ENCODE measurements around the gene ULK4.

ULK4 gene

GRCh38 chr3:41317298-41317697, 644.6 kb downstream of the ULK4 start:
- Histone ChIP-seq H3K27me3 (ENCODE audit: control insufficient read depth in 5 of 5, insufficient read depth in 4 of 5, low read length in 5 of 5) (no peaks in the 10 kb centered on the region), H3K9ac (ENCODE audit: low read length in 5 of 5) (no peak overlapping the region), H3K4me1 (ENCODE audit: control insufficient read depth in 5 of 5, insufficient read depth in 5 of 5, low read length in 5 of 5) (no peaks in the 10 kb centered on the region)

GRCh38 chr3:41315126-41315525, 646.8 kb downstream of the ULK4 start:
- no peaks in the 10 kb centered on the region for H3K36me3 ChIP-seq (ENCODE audit: control insufficient read depth in 5 of 5, insufficient read depth in 5 of 5, low read length in 5 of 5)
- no peak overlapping the region for H3K4me3 ChIP-seq (ENCODE audit: low read depth in 1 of 5, low read length in 5 of 5)
- H3K27ac ChIP-seq (ENCODE audit: low read depth, low read length), result no peak overlapping the region
- no peak overlapping the region for H3K9ac ChIP-seq (ENCODE audit: low read length in 5 of 5)
- H3K4me1 ChIP-seq (ENCODE audit: control insufficient read depth in 5 of 5, insufficient read depth in 5 of 5, low read length in 5 of 5), result no peaks in the 10 kb centered on the region
- H3K27me3 ChIP-seq (ENCODE audit: control insufficient read depth in 5 of 5, insufficient read depth in 4 of 5, low read length in 5 of 5), result no peaks in the 10 kb centered on the region
- H3K9me3 ChIP-seq (ENCODE audit: control insufficient read depth in 5 of 5, low read length in 5 of 5), result no peaks in the 10 kb centered on the region

More at GRCh38 chr3:41317298-41317697, 644.6 kb downstream of the ULK4 start:
- Histone ChIP-seq H3K36me3 (ENCODE audit: control insufficient read depth in 5 of 5, insufficient read depth in 5 of 5, low read length in 5 of 5) (no peaks in the 10 kb centered on the region), H3K27ac (ENCODE audit: low read depth, low read length) (no peak overlapping the region), H3K9me3 (ENCODE audit: control insufficient read depth in 5 of 5, low read length in 5 of 5) (no peaks in the 10 kb centered on the region), H3K4me3 (ENCODE audit: low read depth in 1 of 5, low read length in 5 of 5) (no peak overlapping the region)

- Histone ChIP-seq H3K4me3 (ENCODE audit: low read depth in 1 of 5, low read length in 5 of 5) (no peak overlapping the region), H3K27ac (ENCODE audit: low read depth, low read length) (no peak overlapping the region), H3K9ac (ENCODE audit: low read length in 5 of 5) (no peak overlapping the region), H3K9me3 (ENCODE audit: control insufficient read depth in 5 of 5, low read length in 5 of 5) (no peaks in the 10 kb centered on the region), H3K36me3 (ENCODE audit: control insufficient read depth in 5 of 5, insufficient read depth in 5 of 5, low read length in 5 of 5) (no peaks in the 10 kb centered on the region), H3K4me1 (ENCODE audit: control insufficient read depth in 5 of 5, insufficient read depth in 5 of 5, low read length in 5 of 5) (peaks cover 0 to 12% (median 11%) of the 10 kb centered on the region in 5 donors), H3K27me3 (ENCODE audit: control insufficient read depth in 5 of 5, insufficient read depth in 4 of 5, low read length in 5 of 5) (no peaks in the 10 kb centered on the region)
These were observed 653.8 kb downstream of the ULK4 start for GRCh38 chr3:41308119-41308518.

- Histone ChIP-seq H3K36me3 (ENCODE audit: control insufficient read depth in 5 of 5, insufficient read depth in 5 of 5, low read length in 5 of 5) (no peaks in the 10 kb centered on the region), H3K9me3 (ENCODE audit: control insufficient read depth in 5 of 5, low read length in 5 of 5) (no peaks in the 10 kb centered on the region), H3K27ac (ENCODE audit: low read depth, low read length) (no peak overlapping the region), H3K9ac (ENCODE audit: low read length in 5 of 5) (no peak overlapping the region), H3K27me3 (ENCODE audit: control insufficient read depth in 5 of 5, insufficient read depth in 4 of 5, low read length in 5 of 5) (no peaks in the 10 kb centered on the region), H3K4me3 (ENCODE audit: low read depth in 1 of 5, low read length in 5 of 5) (no peak overlapping the region), H3K4me1 (ENCODE audit: control insufficient read depth in 5 of 5, insufficient read depth in 5 of 5, low read length in 5 of 5) (peaks cover 0 to 12% (median 11%) of the 10 kb centered on the region in 5 donors)
These were observed 654.8 kb downstream of the ULK4 start for GRCh38 chr3:41307065-41307464.

GRCh38 chr3:41304593-41304992, 657.3 kb downstream of the ULK4 start:
- no peak overlapping the region for H3K27ac ChIP-seq (ENCODE audit: low read depth, low read length)

GRCh38 chr3:41302295-41302694, 659.6 kb downstream of the ULK4 start:
- no peaks in the 10 kb centered on the region for H3K27me3 ChIP-seq (ENCODE audit: control insufficient read depth in 5 of 5, insufficient read depth in 4 of 5, low read length in 5 of 5)
- H3K36me3 ChIP-seq (ENCODE audit: control insufficient read depth in 5 of 5, insufficient read depth in 5 of 5, low read length in 5 of 5), result no peaks in the 10 kb centered on the region
- no peaks in the 10 kb centered on the region for H3K9me3 ChIP-seq (ENCODE audit: control insufficient read depth in 5 of 5, low read length in 5 of 5)
- no peak overlapping the region for H3K27ac ChIP-seq (ENCODE audit: low read depth, low read length)
- peaks cover 0 to 17% (median 11%) of the 10 kb centered on the region in 5 donors for H3K4me1 ChIP-seq (ENCODE audit: control insufficient read depth in 5 of 5, insufficient read depth in 5 of 5, low read length in 5 of 5)
- no peak overlapping the region for H3K4me3 ChIP-seq (ENCODE audit: low read depth in 1 of 5, low read length in 5 of 5)
- H3K9ac ChIP-seq (ENCODE audit: low read length in 5 of 5), result no peak overlapping the region

More at GRCh38 chr3:41304593-41304992, 657.3 kb downstream of the ULK4 start:
- no peaks in the 10 kb centered on the region for H3K9me3 ChIP-seq (ENCODE audit: control insufficient read depth in 5 of 5, low read length in 5 of 5)
- no peak overlapping the region for H3K4me3 ChIP-seq (ENCODE audit: low read depth in 1 of 5, low read length in 5 of 5)
- no peaks in the 10 kb centered on the region for H3K27me3 ChIP-seq (ENCODE audit: control insufficient read depth in 5 of 5, insufficient read depth in 4 of 5, low read length in 5 of 5)
- H3K36me3 ChIP-seq (ENCODE audit: control insufficient read depth in 5 of 5, insufficient read depth in 5 of 5, low read length in 5 of 5), result no peaks in the 10 kb centered on the region
- H3K9ac ChIP-seq (ENCODE audit: low read length in 5 of 5), result no peak overlapping the region
- H3K4me1 ChIP-seq (ENCODE audit: control insufficient read depth in 5 of 5, insufficient read depth in 5 of 5, low read length in 5 of 5), result peaks cover 0 to 19% (median 11%) of the 10 kb centered on the region in 5 donors

- Histone ChIP-seq H3K27me3 (ENCODE audit: control insufficient read depth in 5 of 5, insufficient read depth in 4 of 5, low read length in 5 of 5) (no peaks in the 10 kb centered on the region), H3K27ac (ENCODE audit: low read depth, low read length) (no peak overlapping the region), H3K9me3 (ENCODE audit: control insufficient read depth in 5 of 5, low read length in 5 of 5) (no peaks in the 10 kb centered on the region), H3K36me3 (ENCODE audit: control insufficient read depth in 5 of 5, insufficient read depth in 5 of 5, low read length in 5 of 5) (no peaks in the 10 kb centered on the region), H3K9ac (ENCODE audit: low read length in 5 of 5) (no peak overlapping the region), H3K4me1 (ENCODE audit: control insufficient read depth in 5 of 5, insufficient read depth in 5 of 5, low read length in 5 of 5) (peaks cover 0 to 13% (median 8%) of the 10 kb centered on the region in 5 donors), H3K4me3 (ENCODE audit: low read depth in 1 of 5, low read length in 5 of 5) (no peak overlapping the region)
These were observed 660.4 kb downstream of the ULK4 start for GRCh38 chr3:41301548-41301947.

- H3K27ac ChIP-seq (ENCODE audit: low read depth, low read length), result no peak overlapping the region
- no peak overlapping the region for H3K4me3 ChIP-seq (ENCODE audit: low read depth in 1 of 5, low read length in 5 of 5)
- H3K4me1 ChIP-seq (ENCODE audit: control insufficient read depth in 5 of 5, insufficient read depth in 5 of 5, low read length in 5 of 5), result peaks cover 0 to 7% (median 0%) of the 10 kb centered on the region in 5 donors
- H3K36me3 ChIP-seq (ENCODE audit: control insufficient read depth in 5 of 5, insufficient read depth in 5 of 5, low read length in 5 of 5), result no peaks in the 10 kb centered on the region
- H3K9me3 ChIP-seq (ENCODE audit: control insufficient read depth in 5 of 5, low read length in 5 of 5), result no peaks in the 10 kb centered on the region
- no peaks in the 10 kb centered on the region for H3K27me3 ChIP-seq (ENCODE audit: control insufficient read depth in 5 of 5, insufficient read depth in 4 of 5, low read length in 5 of 5)
- H3K9ac ChIP-seq (ENCODE audit: low read length in 5 of 5), result no peak overlapping the region
These were observed 662.9 kb downstream of the ULK4 start for GRCh38 chr3:41299036-41299435.

GRCh38 chr3:41297750-41298149, 664.2 kb downstream of the ULK4 start:
- Histone ChIP-seq H3K4me1 (ENCODE audit: control insufficient read depth in 5 of 5, insufficient read depth in 5 of 5, low read length in 5 of 5) (peaks cover 0 to 7% (median 0%) of the 10 kb centered on the region in 5 donors), H3K9me3 (ENCODE audit: control insufficient read depth in 5 of 5, low read length in 5 of 5) (no peaks in the 10 kb centered on the region), H3K27ac (ENCODE audit: low read depth, low read length) (no peak overlapping the region), H3K9ac (ENCODE audit: low read length in 5 of 5) (no peak overlapping the region), H3K27me3 (ENCODE audit: control insufficient read depth in 5 of 5, insufficient read depth in 4 of 5, low read length in 5 of 5) (no peaks in the 10 kb centered on the region), H3K36me3 (ENCODE audit: control insufficient read depth in 5 of 5, insufficient read depth in 5 of 5, low read length in 5 of 5) (no peaks in the 10 kb centered on the region), H3K4me3 (ENCODE audit: low read depth in 1 of 5, low read length in 5 of 5) (no peak overlapping the region)

- no peak overlapping the region for H3K27ac ChIP-seq (ENCODE audit: low read depth, low read length)
- peaks cover 0 to 7% (median 0%) of the 10 kb centered on the region in 5 donors for H3K4me1 ChIP-seq (ENCODE audit: control insufficient read depth in 5 of 5, insufficient read depth in 5 of 5, low read length in 5 of 5)
- H3K9me3 ChIP-seq (ENCODE audit: control insufficient read depth in 5 of 5, low read length in 5 of 5), result no peaks in the 10 kb centered on the region
- no peaks in the 10 kb centered on the region for H3K36me3 ChIP-seq (ENCODE audit: control insufficient read depth in 5 of 5, insufficient read depth in 5 of 5, low read length in 5 of 5)
- H3K27me3 ChIP-seq (ENCODE audit: control insufficient read depth in 5 of 5, insufficient read depth in 4 of 5, low read length in 5 of 5), result no peaks in the 10 kb centered on the region
- no peak overlapping the region for H3K4me3 ChIP-seq (ENCODE audit: low read depth in 1 of 5, low read length in 5 of 5)
- no peak overlapping the region for H3K9ac ChIP-seq (ENCODE audit: low read length in 5 of 5)
These were observed 665.3 kb downstream of the ULK4 start for GRCh38 chr3:41296556-41296955.

- no peak overlapping the region for H3K27ac ChIP-seq (ENCODE audit: low read depth, low read length)
- H3K9ac ChIP-seq (ENCODE audit: low read length in 5 of 5), result no peak overlapping the region
- no peaks in the 10 kb centered on the region for H3K9me3 ChIP-seq (ENCODE audit: control insufficient read depth in 5 of 5, low read length in 5 of 5)
- no peak overlapping the region for H3K4me3 ChIP-seq (ENCODE audit: low read depth in 1 of 5, low read length in 5 of 5)
- H3K4me1 ChIP-seq (ENCODE audit: control insufficient read depth in 5 of 5, insufficient read depth in 5 of 5, low read length in 5 of 5), result peaks cover 0 to 7% (median 0%) of the 10 kb centered on the region in 5 donors
- no peaks in the 10 kb centered on the region for H3K36me3 ChIP-seq (ENCODE audit: control insufficient read depth in 5 of 5, insufficient read depth in 5 of 5, low read length in 5 of 5)
- H3K27me3 ChIP-seq (ENCODE audit: control insufficient read depth in 5 of 5, insufficient read depth in 4 of 5, low read length in 5 of 5), result no peaks in the 10 kb centered on the region
These were observed 666.2 kb downstream of the ULK4 start for GRCh38 chr3:41295740-41296139.
